GM12878 (cell line): ENCODE measurements around the gene ZFP90. TPM values are rescaled to one million over a fixed set of nuclear protein-coding genes. Genes with fewer than 3 reads are reported as not detected.

Experiments used
- ATAC-seq: fragments of 200-7000 bp; cut with Tn5 transposase; 3 replicates; pipeline ENCODE4 v1.9.1; 2020; ENCODE audit warnings: mild to moderate bottlenecking, moderate library complexity
- BruUV-seq: library from RNA; stranded (reverse); fragments of 400-500 nt; replicated peaks from 2 replicates; lab custom pipeline; 2021; lab: Mats Ljungman, UMichigan
- CTCF ChIA-PET: fragments of 300-600 bp; sonication (Branson Sonifier 250); formaldehyde crosslinking; extraction: SDS; loops from one replicate; lab custom pipeline; 2021; ENCODE audit warnings: inconsistent platforms; lab: Yijun Ruan, JAX
- POLR2A ChIA-PET: fragments of 350-600 bp; formaldehyde crosslinking; extraction: SDS; loops from one replicate; lab custom pipeline; 2021; ENCODE audit warnings: inconsistent platforms; lab: Charles Lee
- RAD21 ChIA-PET: fragments of 300-600 bp; sonication (Branson Sonifier 250); formaldehyde crosslinking; loops from one replicate; lab custom pipeline; 2023; ENCODE audit warnings: antibody characterized with exemption; ENCODE audit not compliant: unreplicated experiment; lab: Charles Lee
- SMC1A ChIA-PET: fragments of 300-600 bp; sonication (Branson Sonifier 250); formaldehyde crosslinking; loops from one replicate; lab custom pipeline; 2023; ENCODE audit not compliant: unreplicated experiment, uncharacterized antibody; lab: Charles Lee
- DNase-seq: peaks from one replicate; pipeline ENCODE4 v3.0.0-alpha.2; 2011; ENCODE audit warnings: low read depth, low spot score
- FAIRE-seq: peaks from 3 replicates; lab custom pipeline; 2011; peaks lifted over from hg19 to GRCh38; lab: Jason Lieb, UNC
- H2AFZ ChIP-seq: 2 replicates; pipeline ENCODE4 v1.6.0; 2011; ENCODE audit warnings: low read depth, low read length, control low read depth; ENCODE audit not compliant: control insufficient read depth
- H3K27ac ChIP-seq: 2 replicates; pipeline ENCODE4 v1.5.1; 2011; ENCODE audit warnings: control low read depth; ENCODE audit not compliant: control insufficient read depth, insufficient read depth
- H3K27me3 ChIP-seq, 2 experiments: replicated peaks in 1 of 2; 2 replicates each; pipeline versions ENCODE4 v1.6.0 to v1.6.1; 2011; ENCODE audit warnings: low read length in 1 of 2; ENCODE audit not compliant: control insufficient read depth in 2 of 2, insufficient read depth in 2 of 2
- H3K36me3 ChIP-seq, 2 experiments: 2 replicates each; pipeline ENCODE4 v1.5.1; 2011; ENCODE audit warnings: low read length in 1 of 2; ENCODE audit not compliant: control insufficient read depth in 2 of 2, insufficient read depth in 2 of 2
- H3K4me1 ChIP-seq: 2 replicates; pipeline ENCODE4 v1.6.1; 2011; ENCODE audit warnings: mild to moderate bottlenecking, low read length, moderate library complexity, mixed read lengths; ENCODE audit not compliant: control insufficient read depth, insufficient read depth
- H3K4me2 ChIP-seq: 2 replicates; pipeline ENCODE4 v1.6.0; 2011; ENCODE audit warnings: control low read depth; ENCODE audit not compliant: control insufficient read depth, insufficient read depth
- H3K4me3 ChIP-seq: fragments of 200-600 bp; sonication (generic); 2 replicates; pipeline ENCODE4 v1.5.1; 2016
- H3K79me2 ChIP-seq: 2 replicates; pipeline ENCODE4 v1.6.0; 2011; ENCODE audit warnings: low read length; ENCODE audit not compliant: control insufficient read depth, insufficient read depth
- H3K9ac ChIP-seq: 2 replicates; pipeline ENCODE4 v1.8.0; 2011; ENCODE audit warnings: low read length, control low read depth, mixed read lengths; ENCODE audit not compliant: control insufficient read depth, insufficient read depth
- H3K9me3 ChIP-seq: replicated peaks from 3 replicates; pipeline ENCODE4 v1.5.1; 2011; ENCODE audit warnings: mild to moderate bottlenecking, low read length; ENCODE audit not compliant: control insufficient read depth, insufficient read depth
- H4K20me1 ChIP-seq: 2 replicates; pipeline ENCODE4 v1.6.0; 2011; ENCODE audit not compliant: control insufficient read depth, insufficient read depth
- CBX5 ChIP-seq: sonication (generic); IDR thresholded peaks from 2 replicates; pipeline ENCODE4 v1.6.1; 2016; ENCODE audit warnings: low read depth, moderate library complexity, mild to moderate bottlenecking, inconsistent platforms
- CHD1 ChIP-seq: IDR thresholded peaks from 2 replicates; pipeline ENCODE4 v1.6.1; 2012; ENCODE audit warnings: low read depth, low read length, improper control_type of control experiment
- CREM ChIP-seq: IDR thresholded peaks from 2 replicates; pipeline ENCODE4 v1.6.1; 2014; ENCODE audit warnings: antibody characterized with exemption, low read depth
- DPF2 ChIP-seq: fragments of 450-650 bp; IDR thresholded peaks from 2 replicates; pipeline ENCODE4 v1.6.1; 2017; ENCODE audit warnings: mild to moderate bottlenecking
- EZH2 ChIP-seq: IDR thresholded peaks from 2 replicates; pipeline ENCODE4 v1.6.1; 2012; ENCODE audit warnings: low read depth, mild to moderate bottlenecking, control low read depth, inconsistent platforms, low read length, borderline replicate concordance; ENCODE audit not compliant: control insufficient read depth
- HSF1 ChIP-seq: fragments of 150-350 bp; IDR thresholded peaks from 2 replicates; pipeline ENCODE4 v1.6.1; 2014; ENCODE audit warnings: mild to moderate bottlenecking, low read depth, low read length
- MXI1 ChIP-seq: fragments of 150-350 bp; IDR thresholded peaks from 2 replicates; pipeline ENCODE4 v1.6.1; 2011; ENCODE audit warnings: low read depth, mild to moderate bottlenecking, inconsistent platforms, low read length, improper control_type of control experiment
- PML ChIP-seq: IDR thresholded peaks from 2 replicates; pipeline ENCODE4 v1.6.1; 2012; ENCODE audit warnings: low read length, inconsistent platforms
- REST ChIP-seq: IDR thresholded peaks from 2 replicates; pipeline ENCODE4 v1.6.1; 2012; ENCODE audit warnings: mild to moderate bottlenecking, low read depth, low read length
- SMAD5 ChIP-seq: IDR thresholded peaks from 2 replicates; pipeline ENCODE4 v1.6.1; 2016; ENCODE audit warnings: antibody characterized with exemption, low read depth
- STAT3 ChIP-seq: IDR thresholded peaks from 2 replicates; pipeline ENCODE4 v1.6.1; 2011; ENCODE audit warnings: low read depth, low read length, improper control_type of control experiment
- USF1 ChIP-seq: IDR thresholded peaks from 2 replicates; pipeline ENCODE4 v1.6.1; 2011; ENCODE audit warnings: borderline replicate concordance, low read depth, mild to moderate bottlenecking, moderate library complexity, mixed read lengths, low read length; ENCODE audit not compliant: insufficient read depth; ENCODE audit errors: extremely low read length
- ZNF622 ChIP-seq: fragments of 450-650 bp; IDR thresholded peaks from 2 replicates; pipeline ENCODE4 v1.6.1; 2017; ENCODE audit warnings: mild to moderate bottlenecking, inconsistent platforms
- WGBS: methylation state at CpG from one replicate; pipeline ENCODE4 v1.1.6; 2016; ENCODE audit warnings: low lambda C conversion rate; ENCODE audit not compliant: insufficient replicate concordance, insufficient coverage; ENCODE audit errors: missing lambda C conversion rate; 5-methylcytosine and 5-hydroxymethylcytosine counted together
- in situ Hi-C: fragments of 300-500 bp; cut with MboI; formaldehyde crosslinking; loops from 9 replicates; pipeline ENCODE4 v1.14.3; 2018; ENCODE audit warnings: mixed read lengths
- intact Hi-C: fragments of 100-400 bp; cut with micrococcal nuclease; formaldehyde crosslinking; loops from one replicate; pipeline ENCODE4 v1.14.2; 2022; ENCODE audit not compliant: unreplicated experiment
- polyA plus RNA-seq, 11 experiments: library from polyadenylated mRNA; depleted of rRNA in 4 of 11; unstranded in 6 of 11; stranded (reverse) in 5 of 11; fragments of >200 nt; fragmentation: Nextera tagmentation in 4 of 11; fragmentation: Illumina TruSeq in 1 of 11; extraction: Ambion mirVana in 4 of 11; extraction: Trizol in 1 of 11; gene quantifications; 1 replicate in 1 of 11; 2 replicates in 10 of 11; pipeline versions ENCODE4 v1.2.1 to v1.2.3, GENCODE V29; 2011 to 2016; ENCODE audit warnings: inconsistent platforms in 2 of 11, missing spikeins in 2 of 11, low read depth in 1 of 11
- total RNA-seq, 4 experiments: library from RNA; depleted of rRNA in 3 of 4; stranded (reverse); fragments of >200 nt in 3 of 4; fragmentation: Illumina TruSeq in 1 of 4; extraction: Trizol in 1 of 4; gene quantifications; 2 replicates each; pipeline versions ENCODE4 v1.2.1 to v1.2.3, GENCODE V29; 2013 to 2021

Gene ZFP90
- total and polyA plus RNA-seq, 10 of the 15 experiments (the other 5 are each of a cell fraction or from before 2014, with no cell fraction given): 3.3 to 20.0 (median 15.4) TPM

- Histone ChIP-seq H3K27me3 (no peaks in the 10 kb centered on the region; a peak in 2 of 4 replicates), H2AFZ (no peak overlapping the region), H3K4me2 (no peak overlapping the region), H4K20me1 (no peaks in the 10 kb centered on the region), H3K9me3 (no peaks in the 10 kb centered on the region), H3K79me2 (no peaks in the 10 kb centered on the region), H3K27ac (no peak overlapping the region)
- SMC1A ChIA-PET: interaction anchor here (2.1 to 3.1 kb wide), 3 partner anchors 16 to 116 kb away, joined by 5 to 22 read pairs (median 18); no protein-coding TSS in a partner anchor
- CTCF ChIA-PET: interaction anchor here (1.0 to 5.6 kb wide), 8 partner anchors 9 to 250 kb away, joined by 3 to 82 read pairs (median 10); no protein-coding TSS in a partner anchor
- intact Hi-C loops: loop anchor here (5.0 kb wide), 1 partner anchor 250 kb away; the partner anchor contains the start of gene SLC7A6
- POLR2A ChIA-PET: interaction anchor here (0.6 kb wide), 1 partner anchor 107 kb away, joined by 7 read pairs; no protein-coding TSS in a partner anchor
- in situ Hi-C loops: loop anchor here (5.0 kb wide), 1 partner anchor 65 kb away; the partner anchor contains the start of gene SMPD3
- ATAC-seq: no peak
- RAD21 ChIA-PET: interaction anchor here (0.6 to 1.3 kb wide), 4 partner anchors 8 to 118 kb away, joined by 3 to 4 read pairs (median 3); no protein-coding TSS in a partner anchor
- BruUV-seq: no TSS peak
- FAIRE-seq: no peak
- DNase-seq: no peak
- no peak for TF ChIP-seq STAT3
- no peak for TF ChIP-seq MXI1
- TF ChIP-seq DPF2: no peak
- TF ChIP-seq EZH2: no peak
- no peak for TF ChIP-seq HSF1
- TF ChIP-seq USF1: no peak
- no peak for TF ChIP-seq PML
- no peak for TF ChIP-seq CREM
- TF ChIP-seq ZNF622: no peak
- TF ChIP-seq CHD1: no peak
- no peak for TF ChIP-seq SMAD5
- no peak for TF ChIP-seq REST
- TF ChIP-seq CBX5: no peak
- TF ChIP-seq, all 136 proteins: peak for 0
- H3K4me1 ChIP-seq: no peaks in the 10 kb centered on the region
- no peaks in the 10 kb centered on the region for H3K36me3 ChIP-seq
- WGBS: 48% methylated on average over 8 of the region's 8 CpGs
- H3K9ac ChIP-seq: no peak overlapping the region
- no peak overlapping the region for H3K4me3 ChIP-seq
Observed at GRCh38 chr16:68512183-68512582, 26.9 kb upstream of the ZFP90 start.
